NCI-H345 (cell line): Measurements from ENCODE around the gene SUSD3.

Source experiments
- DNase-seq: peaks from one replicate; lab custom pipeline; 2025; lab: John Stamatoyannopoulos, UW

The SUSD3 gene

GRCh38 chr9:93123561-93124283, 65.2 kb downstream of the SUSD3 start:
- DNase-seq: no peak

DNA sequence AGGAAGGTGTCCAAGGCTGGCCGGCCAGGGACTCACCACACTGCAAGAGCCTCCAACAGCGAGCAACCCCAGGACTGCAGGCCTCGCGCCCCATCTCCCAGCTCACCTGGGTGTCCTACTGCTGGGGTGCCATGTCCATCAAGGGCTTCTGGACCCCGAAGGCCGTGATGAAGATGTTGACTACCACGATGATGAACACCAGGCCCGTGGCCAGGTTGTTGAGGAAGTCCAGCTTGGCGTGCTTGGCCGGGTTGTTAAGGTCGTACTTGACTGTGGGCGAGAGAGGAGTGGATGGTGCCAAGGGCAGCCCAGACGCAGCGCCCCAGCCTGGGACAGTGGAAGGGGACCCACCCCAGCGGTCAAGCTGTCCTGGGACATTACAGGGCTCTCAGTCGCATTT, 66.3 kb downstream of the SUSD3 start:
- DNase-seq: no peak

GRCh38 chr9:93125331-93125894, 66.9 kb downstream of the SUSD3 start:
- no peak for DNase-seq

- no peak for DNase-seq
Observed at GRCh38 chr9:93126151-93126781, 67.8 kb downstream of the SUSD3 start.

DNA sequence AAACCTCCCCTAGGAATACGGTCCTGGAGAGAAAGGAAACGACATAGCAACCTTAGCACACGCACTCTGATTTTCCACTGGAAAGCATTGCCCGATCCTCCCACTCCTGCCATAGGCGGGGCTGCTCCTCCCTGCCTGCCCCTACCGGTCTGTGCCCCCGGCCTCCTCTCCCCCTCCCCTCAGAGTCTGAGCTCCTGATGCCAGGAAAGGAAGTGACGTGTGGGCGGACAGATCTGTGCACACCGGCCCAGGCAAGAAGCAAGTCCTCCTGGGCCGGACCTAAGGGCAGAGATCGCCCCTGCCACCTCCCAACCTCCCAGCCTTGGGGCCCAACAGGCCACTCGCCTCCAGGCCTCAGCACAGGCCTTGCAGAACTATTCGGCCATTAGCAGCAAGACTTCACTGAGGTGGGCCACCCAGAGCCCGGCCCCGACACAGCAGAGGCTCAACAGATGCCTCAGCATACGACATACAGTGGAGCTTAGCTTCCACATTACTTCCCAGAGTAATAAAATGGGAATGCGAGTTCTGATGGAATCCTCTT, 68.4 kb downstream of the SUSD3 start:
- DNase-seq: no peak

- no peak for DNase-seq
Observed at GRCh38 chr9:93127395-93127911, 69.0 kb downstream of the SUSD3 start.

DNA sequence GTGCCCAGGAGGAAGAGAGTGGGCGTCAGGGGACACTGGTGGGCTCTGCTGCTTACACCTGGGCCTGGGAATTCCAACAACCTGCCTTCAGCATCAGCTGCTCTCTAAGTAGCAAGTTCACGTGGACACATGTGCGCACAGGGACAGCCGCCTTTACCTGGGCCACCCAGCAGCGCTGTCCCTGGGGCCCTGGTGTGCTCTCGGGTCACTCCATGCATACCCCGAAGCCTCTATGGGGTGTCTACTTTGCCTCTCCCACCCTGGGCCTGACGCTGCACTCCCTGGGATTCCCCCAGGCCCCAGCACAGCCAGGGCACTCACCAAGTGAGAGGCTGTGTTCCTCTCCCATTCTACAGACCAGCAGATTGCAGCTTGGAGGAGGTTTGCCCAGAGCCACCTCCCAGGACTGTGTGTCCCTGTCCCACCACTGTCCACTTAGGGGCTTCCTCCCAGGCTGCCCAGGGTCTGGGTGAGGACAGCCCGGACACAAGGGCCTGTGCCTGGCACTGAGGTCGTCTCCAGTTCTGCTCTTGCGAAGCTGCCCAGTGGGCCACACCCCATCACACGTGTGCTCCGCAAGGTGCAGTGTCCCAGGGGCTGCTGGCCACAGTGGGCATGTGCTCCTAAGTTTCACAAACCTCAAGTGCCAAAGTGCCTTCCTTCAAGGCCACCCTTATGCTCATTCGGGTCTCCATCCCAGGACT, 69.7 kb downstream of the SUSD3 start:
- no peak for DNase-seq

GRCh38 chr9:93128715-93129224, 70.3 kb downstream of the SUSD3 start:
- no peak for DNase-seq

GRCh38 chr9:93129286-93129685, 70.8 kb downstream of the SUSD3 start:
- DNase-seq: no peak

- no peak for DNase-seq
Observed at GRCh38 chr9:93129691-93130500, 71.4 kb downstream of the SUSD3 start.

DNA sequence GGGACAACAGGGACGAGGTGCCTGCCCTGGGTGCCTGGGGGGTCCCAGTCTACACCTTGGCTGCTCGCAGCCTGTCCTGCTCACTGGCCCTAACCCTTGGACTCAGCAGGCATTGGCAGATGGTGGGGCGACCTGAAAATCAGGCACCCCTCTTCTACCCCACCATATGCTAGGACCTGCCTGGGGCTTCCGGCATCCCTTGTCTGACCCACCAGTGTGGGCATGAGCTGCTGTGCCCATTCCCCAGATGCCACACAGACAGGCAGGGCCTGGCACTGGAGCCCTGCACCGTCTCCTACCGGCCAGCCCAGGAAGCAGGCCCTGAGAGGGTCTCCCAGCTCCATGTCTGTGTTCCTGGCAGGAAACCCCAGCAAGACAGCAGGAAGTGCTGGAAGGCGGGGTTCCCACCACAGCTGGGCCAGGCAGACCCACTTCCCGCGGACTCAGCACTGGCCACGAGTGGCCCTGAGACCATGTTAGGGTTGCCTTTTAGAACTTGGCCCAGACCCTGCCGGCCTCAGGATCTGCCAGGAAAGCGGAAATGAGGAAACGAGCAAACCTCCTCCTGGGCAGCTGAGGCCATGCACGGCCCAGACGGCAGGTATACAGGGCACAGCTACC, 72.5 kb downstream of the SUSD3 start:
- no peak for DNase-seq

DNA sequence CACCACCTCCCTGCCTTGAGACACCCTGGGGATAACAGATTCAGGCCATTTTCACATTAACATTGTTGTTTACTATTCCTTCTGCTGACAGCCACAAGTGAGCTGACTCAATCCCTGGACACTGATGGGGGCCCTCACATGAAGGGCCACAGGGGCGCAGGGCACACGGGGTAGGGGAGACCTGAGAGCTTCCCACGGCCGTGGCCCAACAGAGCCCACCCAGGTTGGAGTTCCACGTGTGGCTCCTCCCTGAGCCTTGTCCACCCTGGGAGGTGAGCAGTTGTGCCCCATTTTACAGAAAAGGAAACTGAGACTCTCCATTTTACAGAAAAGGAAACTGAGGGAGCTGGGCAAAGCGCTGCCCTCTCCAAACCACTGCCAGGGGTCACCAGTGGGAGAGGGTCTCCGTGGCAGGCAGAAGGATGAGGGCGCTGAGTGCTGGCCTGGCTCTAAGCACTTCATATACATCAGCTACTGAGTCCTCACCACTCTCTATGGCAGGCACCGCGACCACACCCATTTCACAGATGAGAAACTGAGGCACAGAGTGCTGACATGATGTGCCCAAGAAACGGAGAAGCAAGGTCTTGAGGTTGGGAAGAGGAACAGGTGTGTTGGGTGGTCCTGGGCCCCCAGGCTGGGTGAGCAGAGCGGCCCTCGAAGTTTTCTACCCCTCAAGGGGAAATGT, 73.2 kb downstream of the SUSD3 start:
- DNase-seq: no peak

GRCh38 chr9:93132287-93132927, 73.9 kb downstream of the SUSD3 start:
- DNase-seq: no peak

DNA sequence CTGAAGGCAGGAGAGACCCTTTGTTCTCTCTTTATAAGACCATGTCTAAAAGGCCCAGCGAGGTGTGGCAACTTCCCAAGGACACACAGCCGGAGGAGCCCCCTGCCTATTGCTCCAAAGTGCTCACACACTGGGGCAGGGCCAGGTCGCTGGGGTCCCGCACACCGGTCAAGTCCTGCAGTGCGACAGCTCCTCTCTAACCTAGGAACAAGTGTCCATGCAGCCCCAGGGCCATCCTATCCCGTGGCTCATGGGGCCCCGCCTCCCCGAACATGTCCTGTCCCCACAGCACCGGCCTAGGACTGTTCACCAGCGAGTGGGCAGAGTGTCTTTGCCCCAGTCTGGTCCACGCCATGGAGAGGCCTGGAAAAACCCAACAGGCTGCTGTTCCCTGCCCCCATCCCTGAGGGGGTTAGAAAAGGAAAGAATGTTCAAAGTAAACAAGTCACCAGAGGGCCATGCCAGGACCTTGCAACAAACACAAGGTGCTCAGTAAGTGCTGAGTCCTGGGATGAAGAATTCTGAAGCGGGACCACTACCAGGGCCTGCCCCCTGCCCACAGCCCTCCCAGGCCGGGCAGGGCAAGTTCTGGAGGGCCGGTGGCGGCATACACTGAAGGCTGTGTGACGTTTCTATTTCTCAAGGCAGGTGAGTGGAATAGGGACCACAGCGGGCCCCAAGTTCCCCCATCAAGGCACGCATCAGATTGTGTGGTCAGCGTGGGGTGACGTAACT, 74.6 kb downstream of the SUSD3 start:
- no peak for DNase-seq

DNA sequence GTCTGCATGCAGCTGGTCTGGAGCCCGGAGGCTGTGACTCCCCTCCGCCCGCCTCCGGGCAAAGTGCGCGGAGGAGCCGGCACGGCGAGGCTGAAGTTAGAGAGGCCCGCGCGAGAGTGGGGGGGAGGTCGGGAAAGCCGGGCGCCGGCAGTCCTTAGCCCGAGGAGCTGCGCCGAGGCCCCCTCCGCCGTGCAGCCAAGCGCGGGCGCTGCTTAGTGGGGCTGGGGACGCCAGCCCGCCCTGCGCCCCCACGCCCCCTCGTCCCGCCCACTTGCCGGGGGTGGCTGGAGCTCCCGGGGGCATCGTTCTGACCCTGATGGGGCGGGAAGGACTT, 75.1 kb downstream of the SUSD3 start:
- DNase-seq: peak; percentile 20

DNA sequence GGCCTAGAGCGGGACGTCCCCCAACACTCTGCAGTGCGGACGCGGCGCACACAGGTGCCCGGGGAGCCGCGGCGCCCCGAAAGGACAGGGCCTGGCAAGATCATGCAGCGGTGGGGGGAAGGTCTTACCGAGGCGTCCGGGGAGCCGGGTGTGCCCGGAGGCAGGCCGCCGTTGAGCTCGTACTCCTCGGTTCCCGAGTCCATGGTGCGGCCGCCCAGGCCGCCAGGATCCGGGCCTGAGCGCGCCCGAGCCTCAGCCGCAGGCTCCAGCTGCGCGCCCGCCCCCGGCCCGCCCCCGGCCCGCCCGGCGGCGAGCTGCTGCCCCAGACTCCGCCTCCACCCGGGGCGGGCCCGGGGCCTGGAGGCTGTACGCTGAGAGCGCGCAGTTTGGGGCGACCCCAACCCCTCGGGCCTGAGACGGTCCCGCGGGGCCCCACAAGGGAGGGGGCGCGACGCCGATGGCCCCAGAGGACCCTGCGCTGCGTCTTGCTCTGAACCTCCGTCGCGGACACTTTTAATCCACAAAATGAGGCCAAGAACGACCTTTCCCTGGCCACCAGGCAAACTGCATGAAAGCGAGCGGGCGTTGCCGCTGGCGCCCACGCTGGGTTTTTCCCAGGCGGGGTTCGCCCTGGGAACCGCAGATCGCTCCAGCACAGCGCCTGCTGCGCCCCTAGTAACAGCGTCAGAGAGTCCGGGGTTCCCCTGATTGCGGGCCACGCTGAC, 75.7 kb downstream of the SUSD3 start, which contains the start of gene NINJ1:
NINJ1 (minus strand) TSS at position 237 of the 725 bp plus-strand sequence; CDS start at position 203, 34 bp downstream.
- DNase-seq: peak; percentile 71
